ENCODE measurements around the gene IRF3.

IRF3 gene

GRCh38 chr19:49665351-49666119 lies at the start of gene IRF3, which contains the start of gene BCL2L12:
Gene IRF3 (minus strand): TSS chr19:49665857. CDS start chr19:49664838, 1,019 bp downstream.
Gene BCL2L12 (plus strand): TSS chr19:49665933. CDS start chr19:49666693, 760 bp downstream.
- DNase-seq (ENCODE audit: low spot score) = peak; percentile 94

GRCh38 chr19:49713236-49713845 lies 47.7 kb upstream of the IRF3 start:
- no peak for DNase-seq (ENCODE audit: low spot score)

- no peak for DNase-seq (ENCODE audit: low spot score)
Measured at GRCh38 chr19:49712397-49712859, 46.8 kb upstream of the IRF3 start.

- DNase-seq (ENCODE audit: low spot score) = no peak
Measured at GRCh38 chr19:49710372-49710951, 44.8 kb upstream of the IRF3 start.

GRCh38 chr19:49705919-49706318 lies 40.3 kb upstream of the IRF3 start:
- no peak for DNase-seq (ENCODE audit: low spot score)

- no peak for DNase-seq (ENCODE audit: low spot score)
Measured at GRCh38 chr19:49704888-49705642, 39.4 kb upstream of the IRF3 start.

GRCh38 chr19:49701271-49701786 lies 35.7 kb upstream of the IRF3 start:
- DNase-seq (ENCODE audit: low spot score) = no peak

GRCh38 chr19:49700563-49700962 lies 34.9 kb upstream of the IRF3 start:
- DNase-seq (ENCODE audit: low spot score) = no peak

GRCh38 chr19:49699364-49699763 lies 33.7 kb upstream of the IRF3 start:
- DNase-seq (ENCODE audit: low spot score) = no peak

GRCh38 chr19:49696865-49697264 lies 31.2 kb upstream of the IRF3 start:
- no peak for DNase-seq (ENCODE audit: low spot score)

- no peak for DNase-seq (ENCODE audit: low spot score)
Measured at GRCh38 chr19:49696115-49696514, 30.5 kb upstream of the IRF3 start.

GRCh38 chr19:49692147-49692506 lies 26.5 kb upstream of the IRF3 start:
- DNase-seq (ENCODE audit: low spot score) = no peak

GRCh38 chr19:49691243-49692146 lies 25.8 kb upstream of the IRF3 start:
- peak; percentile 87 for DNase-seq (ENCODE audit: low spot score)

- DNase-seq (ENCODE audit: low spot score) = peak; percentile 92
Measured at GRCh38 chr19:49690656-49691242, 25.1 kb upstream of the IRF3 start, which contains the start of gene CPT1C. Gene CPT1C (plus strand): TSS chr19:49691116. CDS start chr19:49692253, 1,137 bp downstream.

GRCh38 chr19:49690079-49690655 lies 24.5 kb upstream of the IRF3 start:
- no peak for DNase-seq (ENCODE audit: low spot score)

GRCh38 chr19:49689133-49690078 lies 23.7 kb upstream of the IRF3 start, which contains the start of gene ADM5:
Gene ADM5 (plus strand): TSS chr19:49689594. CDS start chr19:49689838, 244 bp downstream.
- DNase-seq (ENCODE audit: low spot score) = no peak

- no peak for DNase-seq (ENCODE audit: low spot score)
Measured at GRCh38 chr19:49688531-49689132, 23.0 kb upstream of the IRF3 start.

- no peak for DNase-seq (ENCODE audit: low spot score)
Measured at GRCh38 chr19:49687566-49688316, 22.1 kb upstream of the IRF3 start.

Data from putamen (tissue), 1 donor.